HG03457 (cell line): ENCODE data around the gene CNTFR.

Source experiments
- ATAC-seq: cut with Tn5 transposase; IDR thresholded peaks from one replicate; pipeline ENCODE4 v1.9.1; 2021; ENCODE audit warnings: moderate number of reproducible peaks; ENCODE audit not compliant: unreplicated experiment

Gene CNTFR

GRCh38 chr9:34508951-34509350 lies 80.6 kb downstream of the CNTFR start:
- no peak for ATAC-seq

GRCh38 chr9:34508463-34508862 lies 81.1 kb downstream of the CNTFR start:
- ATAC-seq, result no peak

GRCh38 chr9:34507966-34508365 lies 81.6 kb downstream of the CNTFR start:
- no peak for ATAC-seq

GRCh38 chr9:34507556-34507955 lies 82.0 kb downstream of the CNTFR start:
- no peak for ATAC-seq

GRCh38 chr9:34506623-34507022 lies 82.9 kb downstream of the CNTFR start:
- ATAC-seq, result no peak

- no peak for ATAC-seq
These were observed 84.0 kb downstream of the CNTFR start for GRCh38 chr9:34505370-34506120.

- no peak for ATAC-seq
These were observed 86.1 kb downstream of the CNTFR start for GRCh38 chr9:34503406-34503805.

- ATAC-seq, result no peak
These were observed 86.6 kb downstream of the CNTFR start for GRCh38 chr9:34502891-34503290.

- no peak for ATAC-seq
These were observed 87.1 kb downstream of the CNTFR start for GRCh38 chr9:34502471-34502870.

- no peak for ATAC-seq
These were observed 87.6 kb downstream of the CNTFR start for GRCh38 chr9:34501889-34502425.
